OCI-LY1 (cell line): ENCODE data around the gene RFC5.
"Not testable (repeated sequence)": the region's sequence is repeated elsewhere in the genome, so short reads cannot be mapped to it uniquely, and the experiment has no call there.

ENCODE experiments used
- H2AFZ ChIP-seq: fragments of 200-600 bp; sonication (generic), shearing (Covaris generic); 2 replicates; pipeline ENCODE4 v1.6.0; 2014; ENCODE audit warnings: antibody characterized with exemption, mild to moderate bottlenecking, low read length
- H3F3A ChIP-seq: fragments of 200-600 bp; sonication (generic), shearing (Covaris generic); 2 replicates; pipeline ENCODE4 v1.6.0; 2014; ENCODE audit warnings: mild to moderate bottlenecking, antibody characterized with exemption, low read length, moderate library complexity; ENCODE audit not compliant: insufficient read depth
- H3K27ac ChIP-seq: fragments of 200-600 bp; sonication (generic); 2 replicates; pipeline ENCODE4 v1.5.1; 2014; ENCODE audit warnings: low read length, mixed run types, mild to moderate bottlenecking, low read depth; ENCODE audit not compliant: poor library complexity, severe bottlenecking
- H3K27me3 ChIP-seq: fragments of 200-600 bp; sonication (generic); 2 replicates; pipeline ENCODE4 v1.6.0; 2014; ENCODE audit warnings: antibody characterized with exemption, mild to moderate bottlenecking, low read length, moderate library complexity; ENCODE audit not compliant: insufficient read depth
- H3K36me3 ChIP-seq: fragments of 200-600 bp; sonication (generic); 2 replicates; pipeline ENCODE4 v1.6.1; 2014; ENCODE audit warnings: mild to moderate bottlenecking, antibody characterized with exemption, low read length, moderate library complexity, mixed read lengths; ENCODE audit not compliant: insufficient read depth
- H3K4me1 ChIP-seq: fragments of 200-600 bp; sonication (generic); 2 replicates; pipeline ENCODE4 v1.5.1; 2014; ENCODE audit warnings: mild to moderate bottlenecking, low read length, moderate library complexity; ENCODE audit not compliant: insufficient read depth, severe bottlenecking
- H3K4me2 ChIP-seq: fragments of 200-600 bp; sonication (generic), shearing (Covaris generic); 2 replicates; pipeline ENCODE4 v1.6.1; 2014; ENCODE audit warnings: low read length
- H3K4me3 ChIP-seq: fragments of 200-600 bp; sonication (generic); 2 replicates; pipeline ENCODE4 v1.5.1; 2014; ENCODE audit warnings: low read length, low read depth, mild to moderate bottlenecking, mixed read lengths; ENCODE audit not compliant: poor library complexity, severe bottlenecking
- H3K79me2 ChIP-seq: fragments of 200-600 bp; shearing (Covaris generic); 2 replicates; pipeline ENCODE4 v1.6.1; 2016; ENCODE audit warnings: mixed run types, low read length, mixed read lengths; ENCODE audit not compliant: insufficient read depth
- H3K9ac ChIP-seq: fragments of 200-600 bp; sonication (generic), shearing (Covaris generic); 2 replicates; pipeline ENCODE4 v1.6.1; 2014; ENCODE audit warnings: mild to moderate bottlenecking, low read length, mixed read lengths
- H3K9me2 ChIP-seq: fragments of 200-600 bp; sonication (generic), shearing (Covaris generic); 2 replicates; pipeline ENCODE4 v1.6.1; 2014; ENCODE audit warnings: low read depth, mild to moderate bottlenecking, low read length, mixed read lengths
- H3K9me3 ChIP-seq: fragments of 200-600 bp; shearing (Covaris generic); 2 replicates; pipeline ENCODE4 v1.6.1; 2014; ENCODE audit warnings: low read length, mixed read lengths
- H4K20me1 ChIP-seq: fragments of 200-600 bp; sonication (generic), shearing (Covaris generic); 2 replicates; pipeline ENCODE4 v1.6.0; 2016; ENCODE audit warnings: mild to moderate bottlenecking, low read length; ENCODE audit not compliant: insufficient read depth
- EZH2 ChIP-seq: fragments of 200-600 bp; sonication (generic), shearing (Covaris generic); IDR thresholded peaks from 2 replicates; pipeline ENCODE4 v1.8.0; 2017; ENCODE audit warnings: borderline replicate concordance, mixed run types, mild to moderate bottlenecking, antibody characterized with exemption, low read length, moderate library complexity, mixed read lengths
- TF ChIP-seq, protein P1 (sequence below): fragments of 200-600 bp; sonication (generic), shearing (Covaris generic); IDR thresholded peaks from 2 replicates; pipeline ENCODE4 v1.5.1; 2017; ENCODE audit warnings: mild to moderate bottlenecking, antibody characterized with exemption, low read length, moderate library complexity, mixed read lengths

RFC5 gene

DNA sequence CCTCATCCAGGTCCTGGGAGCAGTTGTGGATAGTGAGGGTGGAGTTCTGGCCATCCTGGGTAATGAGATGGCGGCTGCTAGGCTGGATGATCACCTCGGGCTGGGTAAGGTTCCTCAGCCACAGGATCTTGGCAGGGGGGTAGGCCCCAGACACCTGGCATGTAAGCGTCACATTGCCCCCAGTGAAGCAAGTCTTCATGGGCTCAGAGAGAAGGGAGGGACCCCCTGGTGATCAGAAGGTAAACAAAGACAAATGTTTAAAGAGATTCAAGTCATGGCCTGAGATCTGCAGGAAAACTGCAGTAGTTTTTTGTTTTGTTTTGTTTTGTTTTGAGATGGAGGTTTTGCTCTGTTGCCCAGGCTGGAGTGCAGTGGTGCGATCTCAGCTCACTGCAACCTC is 57.3 kb downstream of the RFC5 start:
- Histone ChIP-seq H3K4me2 (no peak overlapping the region), H2AFZ (no peak overlapping the region), H3F3A (no peaks in the 10 kb centered on the region), H3K36me3 (no peaks in the 10 kb centered on the region), H3K9me3 (no peaks in the 10 kb centered on the region), H3K4me3 (no peak overlapping the region), H3K9me2 (no peaks in the 10 kb centered on the region), H4K20me1 (no peaks in the 10 kb centered on the region), H3K27me3 (0 out of 2 replicates have a peak, but pooled peaks cover 7% of the 10 kb centered on the region), H3K9ac (no peak overlapping the region), H3K79me2 (no peaks in the 10 kb centered on the region), H3K4me1 (no peaks in the 10 kb centered on the region), H3K27ac (no peak overlapping the region)
- TF ChIP-seq, protein P1, sequence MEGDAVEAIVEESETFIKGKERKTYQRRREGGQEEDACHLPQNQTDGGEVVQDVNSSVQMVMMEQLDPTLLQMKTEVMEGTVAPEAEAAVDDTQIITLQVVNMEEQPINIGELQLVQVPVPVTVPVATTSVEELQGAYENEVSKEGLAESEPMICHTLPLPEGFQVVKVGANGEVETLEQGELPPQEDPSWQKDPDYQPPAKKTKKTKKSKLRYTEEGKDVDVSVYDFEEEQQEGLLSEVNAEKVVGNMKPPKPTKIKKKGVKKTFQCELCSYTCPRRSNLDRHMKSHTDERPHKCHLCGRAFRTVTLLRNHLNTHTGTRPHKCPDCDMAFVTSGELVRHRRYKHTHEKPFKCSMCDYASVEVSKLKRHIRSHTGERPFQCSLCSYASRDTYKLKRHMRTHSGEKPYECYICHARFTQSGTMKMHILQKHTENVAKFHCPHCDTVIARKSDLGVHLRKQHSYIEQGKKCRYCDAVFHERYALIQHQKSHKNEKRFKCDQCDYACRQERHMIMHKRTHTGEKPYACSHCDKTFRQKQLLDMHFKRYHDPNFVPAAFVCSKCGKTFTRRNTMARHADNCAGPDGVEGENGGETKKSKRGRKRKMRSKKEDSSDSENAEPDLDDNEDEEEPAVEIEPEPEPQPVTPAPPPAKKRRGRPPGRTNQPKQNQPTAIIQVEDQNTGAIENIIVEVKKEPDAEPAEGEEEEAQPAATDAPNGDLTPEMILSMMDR = no peak
- no peak for TF ChIP-seq EZH2

DNA sequence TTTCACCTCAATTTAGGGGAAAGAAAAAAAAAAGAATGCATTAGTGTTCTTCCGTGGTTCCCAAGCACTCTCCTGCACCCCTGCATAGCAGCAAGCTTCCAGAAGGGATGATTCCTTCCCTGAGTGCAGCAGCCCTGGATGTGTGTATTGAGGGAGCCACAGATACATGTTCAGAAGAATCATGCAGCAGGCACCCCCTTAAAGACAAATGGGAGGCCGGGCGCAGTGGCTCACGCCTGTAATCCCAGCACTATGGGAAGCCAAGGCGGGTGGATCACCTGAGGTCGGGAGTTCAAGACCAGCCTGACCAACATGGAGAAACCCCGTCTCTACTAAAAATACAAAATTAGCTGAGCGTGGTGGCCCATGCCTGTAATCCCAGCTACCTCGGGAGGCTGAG is 65.0 kb downstream of the RFC5 start:
- not testable (repeated sequence) for H3K9me3 ChIP-seq, H4K20me1 ChIP-seq, H3K4me2 ChIP-seq, H2AFZ ChIP-seq, H3K36me3 ChIP-seq, H3K9ac ChIP-seq, H3K79me2 ChIP-seq, H3K9me2 ChIP-seq, H3K27ac ChIP-seq, H3K4me1 ChIP-seq, H3F3A ChIP-seq, H3K4me3 ChIP-seq, H3K27me3 ChIP-seq
